ENCODE data around the gene CHD2.

The CHD2 gene

GRCh38 chr15:92885224-92886041 lies 14.7 kb upstream of the CHD2 start:
- DNase-seq: no peak

GRCh38 chr15:92886042-92886537 lies 14.0 kb upstream of the CHD2 start:
- no peak for DNase-seq

GRCh38 chr15:92886815-92887214 lies 13.3 kb upstream of the CHD2 start:
- no peak for DNase-seq

GRCh38 chr15:92887869-92888268 lies 12.3 kb upstream of the CHD2 start:
- DNase-seq: no peak

- DNase-seq: no peak
These were observed 10.6 kb upstream of the CHD2 start for GRCh38 chr15:92889390-92890107.

- DNase-seq: no peak
These were observed 8.5 kb upstream of the CHD2 start for GRCh38 chr15:92891533-92892200.

GRCh38 chr15:92892201-92892555 lies 7.9 kb upstream of the CHD2 start:
- DNase-seq: no peak

- DNase-seq: no peak
These were observed 6.9 kb upstream of the CHD2 start for GRCh38 chr15:92893200-92893599.

- no peak for DNase-seq
These were observed 3.6 kb upstream of the CHD2 start for GRCh38 chr15:92896561-92896960.

GRCh38 chr15:92897620-92898019 lies 2.5 kb upstream of the CHD2 start:
- DNase-seq: no peak

- no peak for DNase-seq
These were observed 1.0 kb upstream of the CHD2 start for GRCh38 chr15:92898988-92899582.

GRCh38 chr15:92899601-92899947 lies 550 bp upstream of the CHD2 start:
- no peak for DNase-seq

GRCh38 chr15:92900731-92901071 lies 577 bp downstream of the CHD2 start:
- DNase-seq: no peak

- no peak for DNase-seq
These were observed 1.1 kb downstream of the CHD2 start for GRCh38 chr15:92901072-92901761.

GRCh38 chr15:92901995-92902394 lies 1.9 kb downstream of the CHD2 start:
- no peak for DNase-seq

GRCh38 chr15:92902737-92903593 lies 2.8 kb downstream of the CHD2 start:
- DNase-seq: no peak

- no peak for DNase-seq
These were observed 3.5 kb downstream of the CHD2 start for GRCh38 chr15:92903631-92903965.

- peak; percentile 99 for DNase-seq
These were observed 4.0 kb downstream of the CHD2 start for GRCh38 chr15:92903966-92904721.

- no peak for DNase-seq
These were observed 4.8 kb downstream of the CHD2 start for GRCh38 chr15:92904722-92905571.

- no peak for DNase-seq
These were observed 5.9 kb downstream of the CHD2 start for GRCh38 chr15:92906020-92906419.

Data from NCI-H187 treated with DMSO at 0.1 percent for 48 hours (cell line).